CD14-positive monocyte (primary cell): ENCODE data around the gene EVX1. TPM values are rescaled to one million over a fixed set of nuclear protein-coding genes. Genes with fewer than 3 reads are reported as not detected.

Experiments
- DNase-seq, 3 donors: peaks; one replicate each; pipeline ENCODE4 v3.0.0-alpha.2; 2011 to 2022
- H2AFZ ChIP-seq: 2 replicates; pipeline ENCODE4 v1.6.0; 2012; ENCODE audit warnings: mild to moderate bottlenecking, low read depth, low read length, inconsistent platforms; ENCODE audit not compliant: insufficient read depth, poor library complexity, severe bottlenecking
- H3K27ac ChIP-seq, 2 donors: 1 replicate in 1 of 2; 2 replicates in 1 of 2; pipeline ENCODE4 v1.5.1; 2012 to 2013; ENCODE audit warnings: low read length in 2 of 2, control low read depth in 1 of 2, inconsistent platforms in 1 of 2, low read depth in 1 of 2, mild to moderate bottlenecking in 1 of 2
- H3K27me3 ChIP-seq, 2 donors: one replicate each; pipeline versions ENCODE4 v1.6.0 to v1.6.1; 2011 to 2013; ENCODE audit warnings: low read length in 2 of 2; ENCODE audit not compliant: control insufficient read depth in 2 of 2, insufficient read depth in 2 of 2
- H3K36me3 ChIP-seq, 2 donors: replicated peaks in 1 of 2; 1 replicate in 1 of 2; 2 replicates in 1 of 2; pipeline versions ENCODE4 v1.5.1 to v1.6.1; 2012 to 2013; ENCODE audit warnings: low read length in 2 of 2, control low read depth in 1 of 2, inconsistent platforms in 1 of 2, mild to moderate bottlenecking in 1 of 2; ENCODE audit not compliant: insufficient read depth in 2 of 2, control insufficient read depth in 1 of 2
- H3K4me1 ChIP-seq, 2 donors: 1 replicate in 1 of 2; 2 replicates in 1 of 2; pipeline versions ENCODE4 v1.5.1 to v1.6.1; 2012 to 2013; ENCODE audit warnings: low read length in 2 of 2, control low read depth in 1 of 2, inconsistent platforms in 1 of 2, mild to moderate bottlenecking in 1 of 2, moderate library complexity in 1 of 2; ENCODE audit not compliant: insufficient read depth in 2 of 2, control insufficient read depth in 1 of 2
- H3K4me2 ChIP-seq: replicated peaks from 2 replicates; pipeline ENCODE3; 2012; ENCODE audit warnings: low read length, moderate library complexity, mild to moderate bottlenecking; ENCODE audit not compliant: poor library complexity, severe bottlenecking; ENCODE audit errors: extremely low read depth
- H3K4me3 ChIP-seq, 3 experiments: fragments of 200-600 bp in 1 of 3; sonication (generic) in 1 of 3; replicated peaks in 1 of 3; 1 replicate in 2 of 3; 2 replicates in 1 of 3; pipeline ENCODE4 v1.5.1; 2011 to 2013; ENCODE audit warnings: low read length in 3 of 3, mild to moderate bottlenecking in 3 of 3, control low read depth in 2 of 3, low read depth in 2 of 3, inconsistent platforms in 1 of 3, moderate library complexity in 1 of 3
- H3K79me2 ChIP-seq: 2 replicates; pipeline ENCODE4 v1.6.0; 2012; ENCODE audit warnings: mild to moderate bottlenecking, control low read depth, inconsistent platforms, low read length, moderate library complexity; ENCODE audit not compliant: insufficient read depth
- H3K9ac ChIP-seq: 2 replicates; pipeline ENCODE4 v1.6.0; 2017; ENCODE audit warnings: low read length, mild to moderate bottlenecking; ENCODE audit not compliant: insufficient read depth, poor library complexity, severe bottlenecking
- H3K9me3 ChIP-seq, 2 donors: replicated peaks in 1 of 2; 1 replicate in 1 of 2; 2 replicates in 1 of 2; pipeline versions ENCODE4 v1.5.1 to v1.6.1; 2012 to 2013; ENCODE audit warnings: low read length in 2 of 2, control low read depth in 1 of 2; ENCODE audit not compliant: control insufficient read depth in 1 of 2, insufficient read depth in 1 of 2
- H4K20me1 ChIP-seq: 2 replicates; pipeline ENCODE4 v1.6.0; 2012; ENCODE audit warnings: mild to moderate bottlenecking, low read length, control low read depth, moderate library complexity; ENCODE audit not compliant: insufficient read depth
- H3K27ac Mint-ChIP-seq, 7 donors: one replicate each; pipeline ENCODE4 v1.8.0; 2020; ENCODE audit warnings: mild to moderate bottlenecking in 7 of 7, mixed read lengths in 7 of 7, moderate library complexity in 6 of 7, inconsistent platforms in 2 of 7
- H3K27me3 Mint-ChIP-seq, 3 donors: one replicate each; pipeline ENCODE4 v1.8.0; 2021 to 2022; ENCODE audit warnings: low read depth in 3 of 3, mild to moderate bottlenecking in 3 of 3, mixed read lengths in 3 of 3, moderate library complexity in 3 of 3, inconsistent platforms in 1 of 3
- H3K36me3 Mint-ChIP-seq, 2 donors: one replicate each; pipeline ENCODE4 v1.8.0; 2020; ENCODE audit warnings: mixed read lengths in 2 of 2, inconsistent platforms in 1 of 2, mild to moderate bottlenecking in 1 of 2
- H3K4me1 Mint-ChIP-seq: one replicate; pipeline ENCODE4 v1.8.0; 2020; ENCODE audit warnings: mild to moderate bottlenecking, mixed read lengths
- H3K4me3 Mint-ChIP-seq, 2 donors: one replicate each; pipeline ENCODE4 v1.8.0; 2020; ENCODE audit warnings: mild to moderate bottlenecking in 2 of 2, mixed read lengths in 2 of 2, moderate library complexity in 1 of 2
- H3K9me3 Mint-ChIP-seq, 7 donors: one replicate each; pipeline ENCODE4 v1.8.0; 2020 to 2022; ENCODE audit warnings: mixed read lengths in 7 of 7, mild to moderate bottlenecking in 6 of 7, moderate library complexity in 6 of 7, inconsistent platforms in 2 of 7
- CTCF ChIP-seq: fragments of 200-600 bp; IDR thresholded peaks from one replicate; pipeline ENCODE4 v1.8.0; 2022; ENCODE audit warnings: antibody characterized with exemption, mild to moderate bottlenecking
- WGBS: methylation state at CpG from one replicate; pipeline ENCODE4 v1.1.5; 2013; ENCODE audit warnings: missing lambda C conversion rate; ENCODE audit not compliant: insufficient coverage; 5-methylcytosine and 5-hydroxymethylcytosine counted together
- intact Hi-C, 2 donors: fragments of 100-400 bp; cut with micrococcal nuclease; formaldehyde crosslinking; loops; one replicate each; pipeline versions ENCODE4 v1.15.0 to v1.15.1; 2023
- polyA plus RNA-seq, 3 donors: library from polyadenylated mRNA; depleted of rRNA in 1 of 3; unstranded in 2 of 3; stranded (reverse) in 1 of 3; fragments of 300-500 nt in 2 of 3; fragments of >200 nt in 1 of 3; fragmentation: Illumina TruSeq in 2 of 3; gene quantifications; 1 replicate in 2 of 3; 2 replicates in 1 of 3; pipeline ENCODE4 v1.2.3, GENCODE V29; 2012 to 2021

The EVX1 gene
- polyA plus RNA-seq, 3 donors, result not detected

- Mint-ChIP-seq H3K36me3 (peaks cover 2 to 7% of the 10 kb centered on the region in 2 donors), H3K4me3 (peak overlapping the region in 1 of 2 donors; percentile 55), H3K9me3 (peaks cover 0 to 32% (median 16%) of the 10 kb centered on the region in 7 donors), H3K27ac (no peak overlapping the region), H3K27me3 (peaks cover 75 to 82% (median 79%) of the 10 kb centered on the region in 3 donors), H3K4me1 (peaks cover 17% of the 10 kb centered on the region)
- no peak overlapping the region for H3K4me2 ChIP-seq
- intact Hi-C loops, result no loop called here
- peaks cover 10 to 11% of the 10 kb centered on the region in 2 donors for H3K4me1 ChIP-seq
- no peak for TF ChIP-seq CTCF
- H2AFZ ChIP-seq, result no peak overlapping the region
- H3K27me3 ChIP-seq, result peaks cover 60 to 83% of the 10 kb centered on the region in 2 donors
- H3K4me3 ChIP-seq, result no peak overlapping the region
- H4K20me1 ChIP-seq, result no peaks in the 10 kb centered on the region
- no peaks in the 10 kb centered on the region for H3K79me2 ChIP-seq
- WGBS, result no CpG with 5 or more reads among the region's 1 CpG
- no peak overlapping the region for H3K27ac ChIP-seq
- peaks cover 3 to 30% of the 10 kb centered on the region in 2 donors for H3K9me3 ChIP-seq
- no peak for DNase-seq
- no peak overlapping the region for H3K9ac ChIP-seq
- no peaks in the 10 kb centered on the region for H3K36me3 ChIP-seq
Observed at GRCh38 chr7:27254625-27255024, 12.0 kb downstream of the EVX1 start.

GRCh38 chr7:27260211-27260610, 17.6 kb downstream of the EVX1 start:
- H3K27ac ChIP-seq, result no peak overlapping the region
- peaks cover 42 to 60% (median 51%) of the 10 kb centered on the region in 3 donors for H3K27me3 Mint-ChIP-seq
- no peak overlapping the region for H3K4me3 ChIP-seq
- WGBS, result 33% methylated on average over 1 of the region's 5 CpGs
- no peaks in the 10 kb centered on the region for H3K36me3 ChIP-seq
- no peak overlapping the region for H2AFZ ChIP-seq
- TF ChIP-seq CTCF, result no peak
- H3K9ac ChIP-seq, result no peak overlapping the region
- no peaks in the 10 kb centered on the region for H4K20me1 ChIP-seq
- H3K79me2 ChIP-seq, result no peaks in the 10 kb centered on the region
- H3K27ac Mint-ChIP-seq, result no peak overlapping the region
- H3K4me1 ChIP-seq, result no peaks in the 10 kb centered on the region
- H3K36me3 Mint-ChIP-seq, result no peaks in the 10 kb centered on the region
- H3K27me3 ChIP-seq, result peaks cover 13 to 50% of the 10 kb centered on the region in 2 donors
- DNase-seq, result no peak
- H3K9me3 ChIP-seq, result no peaks in the 10 kb centered on the region
- peak overlapping the region in 1 of 2 donors; percentile 59 for H3K4me3 Mint-ChIP-seq
- peaks cover 0 to 6% (median 1%) of the 10 kb centered on the region in 7 donors for H3K9me3 Mint-ChIP-seq
- intact Hi-C loops, result no loop called here
- no peak overlapping the region for H3K4me2 ChIP-seq
- H3K4me1 Mint-ChIP-seq, result no peaks in the 10 kb centered on the region
